Neuronal stem cell (in vitro differentiated cells): ENCODE measurements around the gene SLC22A17.

Experiments
- DNase-seq: peaks from one replicate; pipeline ENCODE4 v3.0.0-alpha.2; 2013; ENCODE audit warnings: low spot score
- H2AFZ ChIP-seq: one replicate; pipeline ENCODE4 v1.6.1; 2013; ENCODE audit warnings: mild to moderate bottlenecking, low read length, inconsistent platforms
- H2AK5ac ChIP-seq: 2 replicates; pipeline ENCODE4 v1.6.1; 2013; ENCODE audit warnings: low read depth, mild to moderate bottlenecking, inconsistent platforms, low read length, moderate library complexity, mixed read lengths
- H2BK120ac ChIP-seq: 2 replicates; pipeline ENCODE4 v1.6.1; 2013; ENCODE audit warnings: low read depth, mild to moderate bottlenecking, inconsistent platforms, low read length, moderate library complexity, mixed read lengths
- H2BK12ac ChIP-seq: one replicate; pipeline ENCODE4 v1.6.1; 2013; ENCODE audit warnings: low read length, inconsistent platforms
- H2BK15ac ChIP-seq: 2 replicates; pipeline ENCODE4 v1.6.1; 2013; ENCODE audit warnings: mild to moderate bottlenecking, low read length, inconsistent platforms, mixed read lengths
- H2BK5ac ChIP-seq: one replicate; pipeline ENCODE4 v1.6.1; 2013; ENCODE audit warnings: inconsistent platforms, mild to moderate bottlenecking, low read length, moderate library complexity
- H3K14ac ChIP-seq: one replicate; pipeline ENCODE4 v1.6.1; 2013; ENCODE audit warnings: low read length, inconsistent platforms
- H3K18ac ChIP-seq: 2 replicates; pipeline ENCODE4 v1.6.1; 2013; ENCODE audit warnings: low read length, inconsistent platforms
- H3K23ac ChIP-seq: 2 replicates; pipeline ENCODE4 v1.6.1; 2013; ENCODE audit warnings: low read depth, mild to moderate bottlenecking, mixed read lengths, low read length, inconsistent platforms; ENCODE audit not compliant: poor library complexity
- H3K27ac ChIP-seq: replicated peaks from 3 replicates; pipeline ENCODE4 v1.5.1; 2013; ENCODE audit warnings: low read length, inconsistent platforms
- H3K27me3 ChIP-seq, 3 experiments: 2 replicates each; pipeline ENCODE4 v1.6.1; 2013; ENCODE audit warnings: low read length in 3 of 3, mild to moderate bottlenecking in 2 of 3, inconsistent platforms in 1 of 3, low read depth in 1 of 3, mixed read lengths in 1 of 3, moderate library complexity in 1 of 3; ENCODE audit not compliant: control insufficient read depth in 3 of 3, insufficient read depth in 3 of 3
- H3K36me3 ChIP-seq, 2 donors: replicated peaks in 1 of 2; 2 replicates each; pipeline ENCODE4 v1.6.1; 2013; ENCODE audit warnings: low read length in 2 of 2; ENCODE audit not compliant: control insufficient read depth in 2 of 2, insufficient read depth in 2 of 2
- H3K4ac ChIP-seq: 2 replicates; pipeline ENCODE4 v1.6.1; 2013; ENCODE audit warnings: inconsistent platforms, mild to moderate bottlenecking, low read length, moderate library complexity
- H3K4me1 ChIP-seq, 2 donors: 1 replicate in 1 of 2; 2 replicates in 1 of 2; pipeline ENCODE4 v1.6.1; 2013; ENCODE audit warnings: low read length in 2 of 2, low read depth in 1 of 2; ENCODE audit not compliant: control insufficient read depth in 2 of 2, insufficient read depth in 1 of 2
- H3K4me2 ChIP-seq: one replicate; pipeline ENCODE4 v1.6.1; 2013; ENCODE audit warnings: mild to moderate bottlenecking, low read length, inconsistent platforms; ENCODE audit not compliant: insufficient read depth, poor library complexity, severe bottlenecking
- H3K4me3 ChIP-seq, 2 donors: 2 replicates each; pipeline ENCODE4 v1.5.1; 2013; ENCODE audit warnings: low read length in 2 of 2, mild to moderate bottlenecking in 2 of 2, inconsistent platforms in 1 of 2, moderate library complexity in 1 of 2
- H3K79me1 ChIP-seq: one replicate; pipeline ENCODE4 v1.6.1; 2013; ENCODE audit warnings: low read depth, mild to moderate bottlenecking, inconsistent platforms, low read length, moderate library complexity
- H3K9ac ChIP-seq: one replicate; pipeline ENCODE4 v1.6.1; 2013; ENCODE audit warnings: mild to moderate bottlenecking, low read depth, low read length, inconsistent platforms; ENCODE audit not compliant: poor library complexity
- H3K9me3 ChIP-seq, 2 donors: replicated peaks in 1 of 2; 2 replicates each; pipeline versions ENCODE3 to v1.6.1; 2013; ENCODE audit warnings: low read length in 2 of 2, mild to moderate bottlenecking in 2 of 2, inconsistent platforms in 1 of 2, low read depth in 1 of 2, mixed read lengths in 1 of 2, moderate library complexity in 1 of 2; ENCODE audit not compliant: control insufficient read depth in 2 of 2, insufficient read depth in 1 of 2
- H4K8ac ChIP-seq: one replicate; pipeline ENCODE4 v1.6.1; 2013; ENCODE audit warnings: low read depth, mild to moderate bottlenecking, inconsistent platforms, low read length, moderate library complexity
- H4K91ac ChIP-seq: one replicate; pipeline ENCODE4 v1.6.1; 2013; ENCODE audit warnings: low read length, low read depth, mild to moderate bottlenecking, inconsistent platforms; ENCODE audit not compliant: poor library complexity
- WGBS, 2 donors: extraction: QIAGEN DNeasy Blood & Tissue Kit; methylation state at CpG; one replicate each; pipeline ENCODE4 v1.1.7; 2013; ENCODE audit warnings: missing lambda C conversion rate in 2 of 2, mixed read lengths in 1 of 2; ENCODE audit not compliant: insufficient read length in 2 of 2, insufficient replicate concordance in 1 of 2; ENCODE audit errors: extremely low coverage in 2 of 2; 5-methylcytosine and 5-hydroxymethylcytosine counted together

SLC22A17 gene

GRCh38 chr14:23358553-23359166 is 6.0 kb upstream of the SLC22A17 start:
- no peak overlapping the region for H4K8ac ChIP-seq
- H2BK15ac ChIP-seq: no peak overlapping the region
- DNase-seq: no peak
- no peak overlapping the region for H3K4me3 ChIP-seq
- no peak overlapping the region for H2BK5ac ChIP-seq
- peaks cover 1% of the 10 kb centered on the region for H3K79me1 ChIP-seq
- no peaks in the 10 kb centered on the region for H3K27me3 ChIP-seq
- H2AK5ac ChIP-seq: no peak overlapping the region
- H3K36me3 ChIP-seq: peaks cover 38 to 80% of the 10 kb centered on the region in 2 donors
- H3K18ac ChIP-seq: no peak overlapping the region
- H3K27ac ChIP-seq: no peak overlapping the region
- no peak overlapping the region for H4K91ac ChIP-seq
- H2BK120ac ChIP-seq: no peak overlapping the region
- no peak overlapping the region for H2AFZ ChIP-seq
- H3K9ac ChIP-seq: peak overlapping the region; percentile 22
- peaks cover under 1 to 6% of the 10 kb centered on the region in 2 donors for H3K4me1 ChIP-seq
- no peak overlapping the region for H3K14ac ChIP-seq
- H3K9me3 ChIP-seq: no peaks in the 10 kb centered on the region
- WGBS, 2 donors: no CpG with 5 or more reads among the region's 12 CpGs
- H3K4ac ChIP-seq: no peak overlapping the region
- H2BK12ac ChIP-seq: no peak overlapping the region
- no peak overlapping the region for H3K4me2 ChIP-seq
- no peak overlapping the region for H3K23ac ChIP-seq

- Histone ChIP-seq H3K4me3 (no peak overlapping the region), H3K4ac (no peak overlapping the region), H2BK5ac (no peak overlapping the region), H2BK12ac (no peak overlapping the region), H3K36me3 (peaks cover 38 to 74% of the 10 kb centered on the region in 2 donors), H3K27me3 (no peaks in the 10 kb centered on the region), H3K18ac (no peak overlapping the region), H3K9me3 (no peaks in the 10 kb centered on the region), H3K23ac (no peak overlapping the region), H3K27ac (no peak overlapping the region), H3K14ac (no peak overlapping the region), H3K9ac (no peak overlapping the region), H2BK15ac (no peak overlapping the region), H2BK120ac (no peak overlapping the region), H2AFZ (no peak overlapping the region), H4K91ac (no peak overlapping the region), H3K4me1 (peaks cover 3 to 4% of the 10 kb centered on the region in 2 donors), H2AK5ac (no peak overlapping the region), H3K4me2 (no peak overlapping the region), H3K79me1 (peaks cover 1% of the 10 kb centered on the region), H4K8ac (no peak overlapping the region)
- no peak for DNase-seq
- WGBS, 2 donors: no CpG with 5 or more reads among the region's 3 CpGs
Measured at GRCh38 chr14:23358042-23358441, 5.4 kb upstream of the SLC22A17 start.

- Histone ChIP-seq H3K79me1 (peaks cover 1% of the 10 kb centered on the region), H3K4me3 (no peak overlapping the region), H2BK5ac (peak overlapping the region; percentile 20), H3K4ac (no peak overlapping the region), H2BK15ac (no peak overlapping the region), H2BK120ac (no peak overlapping the region), H2AFZ (no peak overlapping the region), H3K4me2 (no peak overlapping the region), H4K91ac (peak overlapping the region; percentile 27), H3K27me3 (no peaks in the 10 kb centered on the region), H2BK12ac (no peak overlapping the region), H3K18ac (no peak overlapping the region), H2AK5ac (no peak overlapping the region), H3K23ac (peak overlapping the region; percentile 13), H3K27ac (no peak overlapping the region), H3K4me1 (peaks cover 3 to 4% of the 10 kb centered on the region in 2 donors), H4K8ac (no peak overlapping the region), H3K14ac (no peak overlapping the region), H3K9me3 (no peaks in the 10 kb centered on the region), H3K36me3 (peaks cover 38 to 68% of the 10 kb centered on the region in 2 donors), H3K9ac (no peak overlapping the region)
- no CpG with 5 or more reads among the region's 8 CpGs for WGBS, 2 donors
- DNase-seq: no peak
Measured at GRCh38 chr14:23357261-23357660, 4.6 kb upstream of the SLC22A17 start.

GRCh38 chr14:23356662-23357061 is 4.0 kb upstream of the SLC22A17 start:
- Histone ChIP-seq H3K14ac (no peak overlapping the region), H3K23ac (no peak overlapping the region), H3K9ac (no peak overlapping the region), H2AFZ (no peak overlapping the region), H4K91ac (no peak overlapping the region), H3K27me3 (peaks cover 0 to under 1% (median 0%) of the 10 kb centered on the region in 3 experiments), H2BK12ac (no peak overlapping the region), H3K4me2 (no peak overlapping the region), H3K27ac (no peak overlapping the region), H3K79me1 (peaks cover 1% of the 10 kb centered on the region), H3K36me3 (peaks cover 38 to 62% of the 10 kb centered on the region in 2 donors), H4K8ac (no peak overlapping the region), H3K4ac (no peak overlapping the region), H2AK5ac (no peak overlapping the region), H2BK15ac (no peak overlapping the region), H3K4me1 (peaks cover 0 to 5% of the 10 kb centered on the region in 2 donors), H2BK5ac (no peak overlapping the region), H3K18ac (no peak overlapping the region), H3K9me3 (no peaks in the 10 kb centered on the region), H3K4me3 (no peak overlapping the region), H2BK120ac (no peak overlapping the region)
- no peak for DNase-seq
- WGBS, 2 donors: no CpG with 5 or more reads among the region's 4 CpGs
